ENCODE measurements around the gene NHERF2.

Gene NHERF2

DNA sequence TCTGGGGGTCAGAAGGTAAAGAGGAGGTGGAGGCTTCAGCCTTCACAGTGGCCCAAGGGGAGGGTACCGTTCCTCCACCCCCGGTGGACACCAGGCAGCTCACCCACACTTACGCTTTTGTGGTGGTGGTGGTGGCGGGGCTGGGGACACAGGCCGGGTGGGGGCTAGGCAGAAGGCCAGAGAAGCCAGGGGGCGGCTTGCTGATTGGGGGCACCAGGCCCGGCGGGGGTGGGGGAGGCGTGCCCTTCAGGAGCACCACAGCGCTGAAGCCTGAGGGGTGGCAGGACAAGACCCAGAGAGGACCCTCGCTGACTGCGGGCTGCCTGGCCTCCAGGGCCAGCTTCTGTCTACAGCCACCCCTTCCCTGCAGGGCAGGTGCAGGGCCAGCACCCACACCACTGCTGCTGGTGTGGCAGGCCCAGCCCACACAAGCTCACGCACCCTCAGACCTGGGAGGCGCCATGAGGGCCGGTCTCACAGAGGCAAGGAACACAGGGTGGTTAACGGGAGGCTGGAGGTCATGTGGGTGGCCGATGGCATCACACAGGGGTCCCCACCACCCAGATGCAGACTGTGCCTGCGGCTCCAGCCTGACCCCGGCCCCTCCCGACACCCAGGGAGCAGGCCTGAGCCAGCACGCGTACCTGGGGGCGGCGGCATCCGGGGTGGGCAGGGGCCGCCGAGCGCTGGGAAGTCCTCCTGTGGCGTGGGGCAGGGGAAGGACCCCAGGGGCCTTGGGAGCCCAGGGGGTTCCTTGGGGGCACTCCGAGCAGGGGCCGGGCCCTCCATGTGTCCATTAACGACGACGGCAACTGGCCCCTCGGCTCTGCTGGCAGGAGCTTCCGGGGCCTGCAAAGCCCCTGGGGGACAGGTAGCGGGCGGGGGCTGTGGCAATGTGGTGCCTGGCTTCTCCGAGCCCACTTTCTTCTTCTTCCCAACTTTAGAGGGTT, 27.6 kb upstream of the NHERF2 start:
- Mint-ChIP-seq H3K4me3 (no peak overlapping the region), H3K4me1 (ENCODE audit: low read depth) (peaks cover 9% of the 10 kb centered on the region), H3K9me3 (no peaks in the 10 kb centered on the region), H3K36me3 (ENCODE audit: low read depth) (peaks cover 25% of the 10 kb centered on the region), H3K27me3 (no peaks in the 10 kb centered on the region), H3K27ac (no peak overlapping the region)

DNA sequence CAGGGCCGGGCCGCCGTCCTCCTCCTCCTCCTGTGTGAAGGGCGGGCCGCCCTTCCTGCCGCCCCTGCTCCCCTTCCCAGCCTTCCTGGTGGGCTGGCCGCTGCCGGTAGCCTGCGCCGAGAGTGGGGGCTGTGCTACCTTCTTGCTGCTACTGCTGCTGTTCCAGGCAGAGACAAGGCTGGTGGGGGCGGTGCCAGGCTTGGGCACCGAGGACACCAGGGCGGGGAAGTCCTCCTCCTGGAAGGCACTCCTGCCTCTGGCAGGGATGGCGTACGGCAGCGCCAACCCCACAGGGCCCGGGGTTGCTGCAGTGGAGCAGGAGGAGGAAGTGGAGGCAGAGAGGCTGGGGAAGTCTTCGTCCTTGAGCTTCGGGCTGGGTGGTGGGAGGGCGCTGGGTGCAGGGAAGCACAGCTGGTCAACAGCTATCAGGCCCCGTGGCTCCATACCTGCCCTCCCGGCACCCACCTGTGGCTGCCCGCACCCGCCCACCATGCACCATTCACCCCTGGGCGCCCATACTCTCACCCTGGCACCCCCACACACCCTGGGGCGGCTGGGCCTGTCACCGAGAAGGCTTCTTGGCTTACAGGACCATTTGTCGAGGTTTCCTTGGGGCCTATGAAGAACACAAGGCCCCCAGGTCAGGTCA, 26.7 kb upstream of the NHERF2 start:
- peaks cover 10% of the 10 kb centered on the region for H3K4me1 Mint-ChIP-seq (ENCODE audit: low read depth)
- no peaks in the 10 kb centered on the region for H3K9me3 Mint-ChIP-seq
- H3K27ac Mint-ChIP-seq: no peak overlapping the region
- H3K27me3 Mint-ChIP-seq: no peaks in the 10 kb centered on the region
- no peak overlapping the region for H3K4me3 Mint-ChIP-seq
- peaks cover 25% of the 10 kb centered on the region for H3K36me3 Mint-ChIP-seq (ENCODE audit: low read depth)

DNA sequence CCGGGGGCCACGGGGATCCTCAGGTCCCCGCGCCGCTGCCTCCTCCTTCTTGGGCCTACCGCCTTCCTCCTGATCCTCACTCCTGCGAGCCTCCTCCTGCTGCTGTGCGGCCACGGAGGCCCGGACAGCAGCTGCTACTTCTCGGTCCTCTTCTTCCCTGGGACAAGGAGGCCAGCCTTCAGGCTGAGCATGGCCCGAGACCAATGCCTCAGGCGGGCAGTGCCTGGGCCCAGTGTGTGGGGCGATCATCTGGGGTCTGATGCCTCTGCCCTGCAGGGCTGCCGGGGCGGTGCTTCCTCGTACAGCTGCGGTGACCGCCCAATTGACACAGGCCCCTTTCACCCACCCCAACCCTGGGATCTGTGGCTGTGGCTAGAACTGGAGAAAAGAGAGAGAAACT, 25.7 kb upstream of the NHERF2 start:
- Mint-ChIP-seq H3K4me3 (no peak overlapping the region), H3K36me3 (ENCODE audit: low read depth) (peaks cover 23% of the 10 kb centered on the region), H3K4me1 (ENCODE audit: low read depth) (peaks cover 21% of the 10 kb centered on the region), H3K9me3 (no peaks in the 10 kb centered on the region), H3K27ac (no peak overlapping the region), H3K27me3 (no peaks in the 10 kb centered on the region)

DNA sequence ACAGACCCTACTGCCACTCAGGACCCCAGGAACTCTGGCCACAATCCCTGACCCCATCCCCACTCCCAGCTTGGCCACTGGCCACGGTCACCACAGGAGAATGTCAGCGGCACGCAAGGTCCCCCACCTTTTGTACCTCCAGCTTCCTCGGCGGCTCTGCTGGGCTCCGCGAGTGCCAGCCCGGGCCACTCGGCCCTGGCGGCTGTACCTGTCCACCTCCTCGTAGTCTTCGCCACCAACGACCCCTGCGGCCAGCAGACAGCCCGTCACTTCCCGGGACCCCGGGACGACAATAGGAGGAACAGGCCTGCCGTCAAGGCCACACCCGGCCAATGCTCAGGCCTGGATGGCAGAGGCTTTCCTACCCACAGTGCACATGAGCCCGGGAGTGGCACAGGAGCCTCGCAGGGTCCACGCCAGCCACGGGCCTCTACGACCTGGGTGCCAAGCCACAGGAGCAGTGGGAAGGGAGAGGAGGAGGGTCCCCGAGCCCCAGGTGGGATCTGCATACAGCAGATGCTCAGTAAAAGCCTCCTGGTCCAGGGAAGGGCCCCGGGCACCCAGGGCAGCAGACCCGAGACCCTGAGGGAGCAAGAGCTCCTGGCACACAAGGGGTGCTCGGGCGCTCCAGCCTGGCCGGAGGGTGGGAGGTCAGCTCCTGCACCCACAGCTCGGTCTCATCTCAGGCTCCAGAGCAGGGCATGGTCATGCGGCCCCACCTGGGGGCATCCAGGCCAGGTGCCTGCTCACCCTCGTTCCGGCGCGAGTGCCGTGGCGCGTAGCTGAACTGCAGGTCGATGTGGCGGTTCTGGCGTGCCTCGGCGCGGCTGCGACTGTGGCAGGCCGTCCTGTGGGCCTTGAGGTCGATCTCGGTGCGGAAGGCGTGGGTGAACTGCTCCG, 25.0 kb upstream of the NHERF2 start:
- no peaks in the 10 kb centered on the region for H3K27me3 Mint-ChIP-seq
- H3K9me3 Mint-ChIP-seq: no peaks in the 10 kb centered on the region
- peaks cover 24% of the 10 kb centered on the region for H3K36me3 Mint-ChIP-seq (ENCODE audit: low read depth)
- H3K4me1 Mint-ChIP-seq (ENCODE audit: low read depth): peaks cover 23% of the 10 kb centered on the region
- H3K4me3 Mint-ChIP-seq: no peak overlapping the region
- no peak overlapping the region for H3K27ac Mint-ChIP-seq

DNA sequence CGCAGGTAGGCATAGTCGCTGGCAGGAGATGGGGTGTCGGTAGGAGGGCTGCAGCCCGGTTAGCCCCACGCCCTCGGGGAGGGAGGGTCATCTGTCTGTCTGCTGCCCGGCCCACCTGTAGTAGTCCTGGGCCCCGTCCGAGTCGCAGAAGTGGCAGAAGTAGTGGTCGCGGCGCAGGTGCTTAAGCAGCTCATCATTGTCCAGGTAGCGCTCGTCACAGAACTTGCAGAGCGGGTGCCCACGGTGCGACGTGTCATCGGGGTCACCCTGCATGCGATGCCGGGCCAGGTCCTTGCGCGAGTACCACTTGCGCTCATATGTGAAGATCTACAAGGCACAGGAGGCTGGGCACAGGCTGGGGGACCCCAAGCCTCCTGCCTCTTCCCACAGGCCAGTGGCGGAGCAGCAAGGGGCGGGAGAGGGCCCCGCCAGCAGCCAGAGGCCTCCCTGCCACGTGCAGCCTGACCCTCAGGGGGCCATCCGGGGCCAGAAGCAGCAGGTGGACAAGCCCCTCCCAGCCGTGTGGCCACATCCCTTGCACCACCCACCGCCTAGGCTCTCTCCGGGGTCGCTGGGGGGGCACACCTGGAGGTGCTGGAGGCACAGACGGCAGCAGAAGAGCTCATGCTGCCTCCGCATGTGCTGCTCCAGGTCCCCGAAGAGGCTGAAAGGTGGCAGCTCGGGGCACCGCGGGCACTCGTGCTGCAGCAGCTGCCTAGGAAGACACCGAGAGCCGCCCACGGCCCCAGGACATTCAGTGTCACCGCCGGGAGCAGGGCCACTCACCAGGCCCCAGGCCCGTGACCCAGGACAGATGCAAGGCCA, 24.1 kb upstream of the NHERF2 start:
- no peaks in the 10 kb centered on the region for H3K9me3 Mint-ChIP-seq
- H3K27ac Mint-ChIP-seq: no peak overlapping the region
- no peak overlapping the region for H3K4me3 Mint-ChIP-seq
- peaks cover 21% of the 10 kb centered on the region for H3K36me3 Mint-ChIP-seq (ENCODE audit: low read depth)
- no peaks in the 10 kb centered on the region for H3K27me3 Mint-ChIP-seq
- H3K4me1 Mint-ChIP-seq (ENCODE audit: low read depth): peaks cover 27% of the 10 kb centered on the region

DNA sequence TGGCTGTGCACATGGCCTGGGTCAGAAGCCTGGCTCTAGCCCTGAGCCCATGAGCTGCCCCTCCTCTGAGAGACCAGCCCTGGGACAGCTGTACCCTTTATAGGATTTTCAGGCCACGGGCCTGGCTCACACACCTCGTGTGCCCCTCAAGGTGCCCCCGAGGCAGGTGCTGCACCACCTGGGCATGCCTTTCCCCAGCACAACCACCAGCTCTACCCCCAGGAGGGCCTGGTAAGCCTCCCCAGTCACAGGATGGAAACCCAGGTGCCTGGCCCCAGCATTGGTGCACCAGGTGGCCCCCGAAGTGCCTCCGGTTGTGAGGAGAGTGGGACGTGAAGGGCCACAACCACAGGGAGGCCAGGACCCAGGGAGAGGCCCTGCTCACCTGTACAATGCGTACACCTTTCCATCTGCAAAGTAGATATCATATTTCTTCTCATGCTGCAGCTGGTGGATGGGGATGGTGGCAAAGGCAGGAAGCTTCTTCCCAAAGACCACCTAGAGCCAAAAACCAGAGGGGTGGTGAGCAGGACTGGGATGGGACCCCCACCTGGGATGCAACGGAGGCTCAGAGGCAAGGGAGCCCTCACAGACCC, 23.4 kb upstream of the NHERF2 start:
- Mint-ChIP-seq H3K27ac (no peak overlapping the region), H3K9me3 (no peaks in the 10 kb centered on the region), H3K4me1 (ENCODE audit: low read depth) (peaks cover 34% of the 10 kb centered on the region), H3K4me3 (no peak overlapping the region), H3K36me3 (ENCODE audit: low read depth) (peaks cover 23% of the 10 kb centered on the region), H3K27me3 (no peaks in the 10 kb centered on the region)

DNA sequence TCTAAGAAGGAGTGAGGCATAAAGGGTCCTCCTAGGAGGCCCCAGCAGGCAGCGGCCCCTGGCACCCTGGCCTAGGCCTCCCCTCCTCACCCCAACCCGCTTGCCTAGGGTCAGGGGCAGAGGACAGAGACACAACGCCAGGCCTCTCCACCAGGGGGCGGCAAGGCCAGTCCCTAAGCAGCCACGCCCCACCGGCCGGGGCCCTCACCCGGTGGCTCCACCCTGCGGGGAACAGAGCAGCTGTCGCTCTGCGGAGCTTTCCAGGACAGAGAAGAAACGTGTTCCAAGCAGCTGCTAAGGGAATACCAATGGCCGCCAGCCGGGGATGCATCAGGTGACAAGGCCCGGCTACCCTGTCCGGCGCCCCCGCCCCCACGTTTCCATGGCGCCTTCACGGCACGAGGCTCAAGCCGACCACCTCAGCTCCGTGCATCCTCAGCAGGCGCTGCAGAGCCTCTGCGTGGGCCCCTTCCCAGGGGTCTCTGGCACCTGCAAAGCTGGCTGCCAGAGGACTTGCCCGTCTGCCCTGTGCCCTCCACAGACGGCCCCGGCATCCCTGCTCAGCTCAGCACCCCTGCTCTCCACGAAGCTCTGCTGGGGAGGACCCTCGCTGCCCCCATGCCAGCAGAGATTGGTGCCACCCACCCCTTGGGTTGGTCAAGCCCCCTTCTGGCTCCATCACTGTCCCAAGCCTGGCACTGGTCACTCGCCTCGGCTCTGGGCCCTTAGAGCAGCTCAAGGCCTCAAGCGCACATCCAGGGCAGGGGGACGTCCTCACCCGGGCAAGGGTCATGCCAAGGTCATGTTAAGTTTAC, 22.7 kb upstream of the NHERF2 start:
- no peaks in the 10 kb centered on the region for H3K9me3 Mint-ChIP-seq
- H3K27me3 Mint-ChIP-seq: no peaks in the 10 kb centered on the region
- H3K36me3 Mint-ChIP-seq (ENCODE audit: low read depth): peaks cover 28% of the 10 kb centered on the region
- no peak overlapping the region for H3K4me3 Mint-ChIP-seq
- H3K4me1 Mint-ChIP-seq (ENCODE audit: low read depth): peaks cover 40% of the 10 kb centered on the region
- no peak overlapping the region for H3K27ac Mint-ChIP-seq

DNA sequence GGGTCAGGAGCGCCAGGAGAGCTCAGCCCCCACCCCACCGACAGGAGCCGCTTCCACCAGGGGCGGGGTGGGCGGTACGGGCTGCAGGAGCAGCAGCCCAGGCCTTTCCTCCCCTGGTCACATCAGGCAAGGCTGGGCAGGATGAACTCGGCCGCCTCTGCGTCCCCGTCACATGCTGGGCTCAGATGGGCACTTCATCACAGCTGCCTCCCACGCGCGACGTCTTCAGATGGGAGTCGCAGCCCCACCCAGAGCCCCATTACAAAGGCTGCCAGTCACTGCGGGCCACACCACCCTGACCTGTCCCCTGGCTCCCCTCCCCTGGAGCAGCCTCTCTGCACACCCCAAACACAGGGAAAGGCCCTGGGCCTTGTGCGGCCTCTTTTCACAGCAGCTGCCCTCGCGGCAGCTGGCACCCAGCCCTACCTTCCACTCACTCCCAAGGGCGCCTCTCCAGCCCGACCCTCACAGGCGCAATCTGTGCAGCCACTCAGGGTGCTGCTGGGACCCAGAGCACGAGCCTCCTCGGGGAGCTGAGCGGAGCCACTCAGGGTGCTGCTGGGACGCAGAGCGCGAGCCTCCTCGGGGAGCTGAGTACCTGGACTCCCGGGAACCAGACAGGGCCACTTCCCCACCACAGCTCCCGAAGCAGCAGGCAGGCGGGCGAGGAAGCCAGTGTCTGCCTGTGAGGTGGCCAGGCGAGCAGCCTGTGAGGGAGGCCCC, 21.7 kb upstream of the NHERF2 start:
- Mint-ChIP-seq H3K9me3 (no peaks in the 10 kb centered on the region), H3K27me3 (no peaks in the 10 kb centered on the region), H3K27ac (no peak overlapping the region), H3K4me3 (no peak overlapping the region), H3K36me3 (ENCODE audit: low read depth) (peaks cover 28% of the 10 kb centered on the region), H3K4me1 (ENCODE audit: low read depth) (peaks cover 40% of the 10 kb centered on the region)

DNA sequence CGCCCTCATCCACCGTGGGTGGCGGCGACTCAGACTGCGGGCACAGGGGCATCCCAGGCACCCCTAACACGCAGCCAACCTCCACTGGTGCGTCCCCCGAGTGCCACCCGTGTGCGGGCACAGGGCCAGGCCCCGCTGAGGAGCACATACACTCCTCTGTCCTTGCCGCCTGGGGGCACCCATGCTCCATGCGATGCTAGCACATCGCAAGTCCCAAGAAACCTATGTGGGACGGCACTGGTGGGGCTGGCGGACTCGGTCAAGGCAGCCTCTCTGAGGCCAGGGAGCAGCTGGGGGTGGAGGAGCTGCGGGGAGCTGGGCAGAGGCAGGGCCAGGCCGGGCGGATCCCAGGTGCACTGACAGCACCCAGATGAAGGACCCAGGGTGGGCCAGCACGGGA, 21.1 kb upstream of the NHERF2 start:
- H3K4me3 Mint-ChIP-seq: peak overlapping the region; percentile 54
- no peaks in the 10 kb centered on the region for H3K27me3 Mint-ChIP-seq
- peaks cover 28% of the 10 kb centered on the region for H3K36me3 Mint-ChIP-seq (ENCODE audit: low read depth)
- peaks cover 45% of the 10 kb centered on the region for H3K4me1 Mint-ChIP-seq (ENCODE audit: low read depth)
- no peaks in the 10 kb centered on the region for H3K9me3 Mint-ChIP-seq
- H3K27ac Mint-ChIP-seq: no peak overlapping the region

DNA sequence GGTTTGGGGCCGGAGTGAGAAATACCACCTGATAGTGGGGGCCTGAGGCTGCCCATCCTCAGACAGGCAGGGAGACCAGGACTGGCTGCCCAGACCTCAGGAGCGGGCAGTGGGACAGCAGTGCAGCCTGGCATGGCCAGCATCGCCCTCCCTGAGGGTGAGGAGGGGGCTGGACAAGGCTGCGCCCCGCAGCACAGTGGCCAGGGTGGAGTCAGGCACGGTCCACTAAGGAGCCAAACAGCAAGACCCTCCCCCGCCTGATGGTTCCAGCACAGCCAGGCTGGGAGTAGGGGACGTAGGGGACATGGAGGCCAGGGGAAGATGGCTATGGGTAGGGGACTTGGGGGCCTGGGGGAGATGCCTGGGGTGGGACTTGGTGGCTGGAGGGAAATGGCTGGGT, 20.4 kb upstream of the NHERF2 start:
- no peaks in the 10 kb centered on the region for H3K9me3 Mint-ChIP-seq
- H3K4me3 Mint-ChIP-seq: peak overlapping the region; percentile 54
- peaks cover 46% of the 10 kb centered on the region for H3K4me1 Mint-ChIP-seq (ENCODE audit: low read depth)
- H3K27me3 Mint-ChIP-seq: no peaks in the 10 kb centered on the region
- peaks cover 24% of the 10 kb centered on the region for H3K36me3 Mint-ChIP-seq (ENCODE audit: low read depth)
- H3K27ac Mint-ChIP-seq: peak overlapping the region; percentile 61

DNA sequence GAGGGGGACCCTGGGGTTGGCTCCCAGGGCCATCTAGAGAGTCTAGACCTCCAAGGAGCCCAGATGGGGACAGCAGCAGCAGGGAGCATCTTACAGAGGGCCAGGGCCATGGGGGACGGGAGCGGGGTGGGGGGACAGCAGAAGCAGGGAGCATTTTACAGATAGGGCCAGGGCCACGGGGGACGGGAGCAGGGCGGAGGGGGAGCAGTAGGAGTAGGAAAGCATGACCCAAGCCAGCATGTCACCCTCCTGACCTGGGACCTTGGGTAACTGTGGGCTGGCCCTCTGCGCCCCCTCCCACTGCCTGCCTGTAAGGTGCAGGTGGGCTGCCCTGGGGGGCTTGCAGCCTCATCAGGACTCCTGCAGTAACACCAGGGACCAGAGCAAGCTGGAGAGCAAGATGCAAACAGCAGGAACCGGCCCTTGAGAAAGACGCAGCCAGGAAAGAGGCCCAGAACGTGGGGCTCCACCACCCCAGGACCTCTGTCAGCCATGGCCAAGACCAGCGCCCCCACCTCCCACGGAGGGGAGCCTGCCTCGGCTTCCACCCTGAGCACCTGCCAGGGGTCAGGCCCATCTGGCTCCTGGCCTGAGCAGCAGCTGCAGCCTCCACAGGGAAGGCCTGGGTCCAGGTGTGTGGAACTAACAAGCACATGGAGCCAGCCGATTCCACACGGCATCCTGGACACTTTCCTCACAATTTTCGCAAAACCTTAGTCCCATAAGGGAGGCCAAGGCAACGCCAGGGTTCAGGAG, 19.4 kb upstream of the NHERF2 start:
- Mint-ChIP-seq H3K4me3 (peak overlapping the region; percentile 98), H3K4me1 (ENCODE audit: low read depth) (peaks cover 46% of the 10 kb centered on the region), H3K27me3 (no peaks in the 10 kb centered on the region), H3K9me3 (no peaks in the 10 kb centered on the region), H3K36me3 (ENCODE audit: low read depth) (peaks cover 22% of the 10 kb centered on the region), H3K27ac (peak overlapping the region; percentile 96)

DNA sequence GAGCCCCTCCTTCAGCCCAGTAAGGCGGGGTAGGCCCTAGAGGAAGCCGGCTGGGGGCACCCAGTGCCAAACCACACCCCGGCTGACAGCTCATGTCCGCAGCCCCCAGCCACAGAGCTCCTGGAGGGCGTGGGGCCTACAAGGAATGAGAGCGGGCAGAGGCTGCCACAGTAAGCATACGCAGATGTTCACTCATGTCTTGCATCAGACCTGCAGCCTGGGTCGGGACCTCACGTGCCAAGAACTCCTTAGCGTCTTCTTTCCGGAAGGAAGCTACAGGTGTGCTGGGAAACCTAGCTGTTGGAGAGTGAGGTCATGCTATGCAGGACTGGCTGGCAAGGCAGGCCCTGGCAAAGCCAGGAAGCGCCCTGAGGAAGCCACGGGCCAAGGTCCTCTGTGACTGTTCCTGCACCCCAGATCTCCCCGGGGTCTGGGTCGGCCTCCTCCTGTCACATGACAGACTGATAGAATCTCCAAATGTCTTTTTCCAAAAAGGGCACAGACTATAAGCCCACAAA, 18.6 kb upstream of the NHERF2 start:
- H3K4me1 Mint-ChIP-seq (ENCODE audit: low read depth): peaks cover 46% of the 10 kb centered on the region
- H3K9me3 Mint-ChIP-seq: no peaks in the 10 kb centered on the region

More for the DNA sequence above, 18.6 kb upstream of the NHERF2 start:
- Mint-ChIP-seq H3K27ac (peak overlapping the region; percentile 96), H3K27me3 (no peaks in the 10 kb centered on the region), H3K4me3 (peak overlapping the region; percentile 98), H3K36me3 (ENCODE audit: low read depth) (peaks cover 19% of the 10 kb centered on the region)

Data from stimulated activated naive CD8-positive, alpha-beta T cell treated with anti-CD3 and anti-CD28 coated beads, Interleukin-15, Interleukin-2, amounts not matched to agents 100 ng/mL and 50 ng/mL, for 24 hours (primary cell).